Mononuclear cell (primary cell): Measurements from ENCODE around the gene GZMA. TPM values are rescaled to one million over a fixed set of nuclear protein-coding genes. Genes with fewer than 3 reads are reported as not detected.
A peak's percentile ranks its signal among the peaks of the same experiment; 100 is the strongest.
"Not testable (repeated sequence)": the region's sequence is repeated elsewhere in the genome, so short reads cannot be mapped to it uniquely, and the experiment has no call there.

ENCODE experiments used
- H3K27me3 ChIP-seq: 2 replicates; pipeline ENCODE4 v1.6.0; 2011; ENCODE audit warnings: low read length, control low read depth; ENCODE audit not compliant: insufficient read depth
- H3K4me1 ChIP-seq: 2 replicates; pipeline ENCODE4 v1.5.1; 2011; ENCODE audit warnings: mild to moderate bottlenecking, low read length, control low read depth; ENCODE audit not compliant: insufficient read depth
- H3K4me3 ChIP-seq: 2 replicates; pipeline ENCODE4 v1.5.1; 2011; ENCODE audit warnings: mild to moderate bottlenecking, low read length, moderate library complexity
- H3K9me3 ChIP-seq: 2 replicates; pipeline ENCODE4 v1.5.1; 2011; ENCODE audit warnings: low read depth, mild to moderate bottlenecking, control low read depth, low read length
- total RNA-seq: library from RNA; depleted of rRNA; stranded (reverse); fragments of >200 nt; gene quantifications from one replicate; pipeline ENCODE4 v1.2.3, GENCODE V29; 2012

GZMA gene
- total RNA-seq, 1 donor, result 34.8 TPM

DNA sequence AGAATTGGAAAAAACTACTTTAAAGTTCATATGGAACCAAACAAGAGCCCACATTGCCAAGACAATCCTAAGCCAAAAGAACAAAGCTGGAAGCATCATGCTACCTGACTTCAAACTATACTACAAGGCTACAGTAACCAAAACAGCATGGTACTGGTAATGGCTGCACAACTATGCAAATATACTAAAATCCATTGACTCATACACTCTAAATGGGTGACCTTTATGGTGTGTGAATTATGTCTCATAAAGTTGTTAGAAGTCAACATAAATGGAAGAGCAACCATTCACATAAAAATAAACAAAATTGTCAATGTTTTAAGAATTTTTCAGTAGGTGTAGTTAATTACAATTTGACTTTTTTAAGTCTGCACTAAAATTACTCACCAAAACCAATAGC is 1.3 kb upstream of the GZMA start:
- not testable (repeated sequence) for H3K9me3 ChIP-seq, H3K27me3 ChIP-seq, H3K4me3 ChIP-seq
- peaks cover 41% of the 10 kb centered on the region for H3K4me1 ChIP-seq

- Histone ChIP-seq H3K27me3 (no peaks in the 10 kb centered on the region), H3K4me1 (peaks cover 35% of the 10 kb centered on the region), H3K9me3 (no peaks in the 10 kb centered on the region), H3K4me3 (peak overlapping the region; percentile 35)
Measured at GRCh38 chr5:55101556-55102276, 730 bp upstream of the GZMA start.

DNA sequence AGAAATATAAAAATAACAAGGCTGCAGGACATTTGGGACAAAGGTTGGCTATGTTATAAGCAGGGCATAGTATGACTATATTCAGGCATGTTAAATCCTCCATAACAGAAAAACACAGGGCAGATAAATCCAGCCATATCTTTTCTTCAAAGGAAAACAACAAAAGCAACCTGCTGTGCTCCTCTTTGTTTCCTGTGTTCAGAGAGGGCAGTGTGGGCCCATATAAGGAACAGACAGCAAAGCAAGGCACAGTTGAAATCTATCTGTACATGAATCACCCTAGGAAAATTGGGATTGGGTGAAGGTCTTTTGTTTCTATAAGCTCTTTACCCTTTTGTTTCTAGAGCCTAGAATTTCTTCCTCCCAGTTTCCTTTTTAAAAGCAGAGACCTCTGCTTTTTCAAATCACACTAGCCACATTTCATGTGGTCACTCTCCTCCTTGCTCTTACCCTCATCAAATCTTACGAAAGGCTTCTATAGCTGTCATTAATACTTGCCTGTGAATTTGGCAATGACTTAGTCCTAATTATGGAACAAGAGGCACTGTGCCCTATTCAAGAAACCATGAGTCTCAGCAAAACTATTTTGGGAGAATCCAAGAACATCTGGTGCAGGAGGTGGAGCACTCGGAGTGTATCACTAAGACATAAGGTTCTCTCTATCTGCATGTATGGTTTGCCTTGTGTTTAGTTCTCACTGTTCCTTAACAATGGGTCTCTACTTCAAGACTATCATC is 1.8 kb downstream of the GZMA start:
- H3K4me1 ChIP-seq, result peaks cover 26% of the 10 kb centered on the region
- H3K27me3 ChIP-seq, result no peaks in the 10 kb centered on the region
- H3K9me3 ChIP-seq, result no peaks in the 10 kb centered on the region
- H3K4me3 ChIP-seq, result peak overlapping the region; percentile 35

DNA sequence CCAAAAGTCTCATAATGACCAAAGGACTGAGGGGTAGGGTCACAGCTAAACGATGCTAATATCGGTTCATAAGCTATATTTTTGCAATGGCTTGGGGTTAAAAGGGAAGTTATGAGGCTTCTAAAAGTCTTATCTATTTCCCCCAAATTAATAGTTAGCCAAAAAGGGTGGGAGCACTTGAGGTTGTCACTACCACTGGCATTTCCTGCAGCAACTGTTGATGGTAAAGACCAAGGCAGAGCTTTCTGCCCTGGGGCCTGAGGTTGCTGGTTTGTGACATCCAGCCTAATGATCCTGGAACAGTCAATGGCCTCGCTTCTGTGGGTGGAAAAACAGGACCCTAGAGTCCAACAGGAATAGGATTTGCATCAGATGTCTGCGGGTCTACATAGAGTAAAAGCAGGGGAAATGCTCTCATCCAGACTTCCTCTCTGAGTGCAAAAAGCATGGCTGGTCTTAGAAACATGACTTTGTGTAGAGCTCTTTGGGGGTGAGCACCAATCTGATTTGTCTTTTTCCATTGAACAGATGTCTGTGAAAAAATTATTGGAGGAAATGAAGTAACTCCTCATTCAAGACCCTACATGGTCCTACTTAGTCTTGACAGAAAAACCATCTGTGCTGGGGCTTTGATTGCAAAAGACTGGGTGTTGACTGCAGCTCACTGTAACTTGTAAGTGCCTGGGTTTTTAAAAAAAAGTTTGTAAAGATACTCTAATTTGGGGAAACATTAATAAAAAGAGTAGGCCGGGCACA is 2.7 kb downstream of the GZMA start:
- Histone ChIP-seq H3K9me3 (no peaks in the 10 kb centered on the region), H3K4me3 (peak overlapping the region; percentile 35), H3K27me3 (no peaks in the 10 kb centered on the region), H3K4me1 (peaks cover 26% of the 10 kb centered on the region)

DNA sequence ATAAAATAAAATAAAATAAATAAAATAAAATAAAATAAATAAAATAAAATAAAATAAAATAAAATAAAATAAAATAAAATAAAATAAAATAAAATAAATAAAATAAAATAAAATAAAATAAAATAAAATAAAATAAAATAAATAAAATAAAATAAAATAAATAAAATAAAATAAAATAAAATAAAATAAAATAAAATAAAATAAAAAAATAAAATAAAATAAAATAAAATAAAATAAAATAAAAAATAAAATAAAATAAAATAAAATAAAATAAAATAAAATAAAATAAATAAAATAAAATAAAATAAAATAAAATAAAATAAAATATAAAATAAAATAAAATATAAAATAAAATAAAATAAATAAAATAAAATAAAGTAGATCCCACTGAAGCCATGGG is 3.5 kb downstream of the GZMA start:
- H3K4me3 ChIP-seq, H3K9me3 ChIP-seq, H3K27me3 ChIP-seq: not testable (repeated sequence)
- H3K4me1 ChIP-seq, result peaks cover 26% of the 10 kb centered on the region

GRCh38 chr5:55108661-55109060 is 6.2 kb downstream of the GZMA start:
- Histone ChIP-seq H3K27me3 (no peaks in the 10 kb centered on the region), H3K4me1 (peaks cover 12% of the 10 kb centered on the region), H3K4me3 (no peak overlapping the region), H3K9me3 (no peaks in the 10 kb centered on the region)

GRCh38 chr5:55110217-55110616 is 7.8 kb downstream of the GZMA start:
- Histone ChIP-seq H3K27me3 (no peaks in the 10 kb centered on the region), H3K9me3 (no peaks in the 10 kb centered on the region), H3K4me1 (peaks cover 2% of the 10 kb centered on the region), H3K4me3 (no peak overlapping the region)

DNA sequence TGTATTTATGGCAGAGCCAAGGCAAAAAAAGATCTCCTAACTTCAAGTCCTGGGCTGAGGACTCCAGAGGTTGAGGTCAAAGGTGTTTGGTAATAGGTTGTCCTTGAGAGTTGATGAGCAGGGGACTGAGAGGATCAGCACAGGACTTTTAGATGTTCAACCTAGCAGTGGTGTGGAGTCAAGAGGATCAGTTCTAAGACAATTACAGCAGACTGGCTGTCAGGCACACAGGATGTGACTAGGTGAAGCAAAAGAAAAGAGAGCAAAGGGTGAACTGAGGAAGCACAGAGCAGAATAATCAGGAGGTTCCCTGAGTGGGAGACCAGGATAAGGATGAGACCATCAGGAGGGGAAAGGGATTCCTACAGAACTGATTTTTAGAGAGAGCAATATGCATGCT is 10.9 kb downstream of the GZMA start:
- H3K27me3 ChIP-seq, result no peaks in the 10 kb centered on the region
- H3K4me3 ChIP-seq, result no peak overlapping the region
- H3K9me3 ChIP-seq, result no peaks in the 10 kb centered on the region
- no peaks in the 10 kb centered on the region for H3K4me1 ChIP-seq

- no peaks in the 10 kb centered on the region for H3K27me3 ChIP-seq
- no peaks in the 10 kb centered on the region for H3K9me3 ChIP-seq
- no peak overlapping the region for H3K4me3 ChIP-seq
Measured at GRCh38 chr5:55114061-55114460, 11.6 kb downstream of the GZMA start.

GRCh38 chr5:55123365-55123764 is 20.9 kb downstream of the GZMA start:
- Histone ChIP-seq H3K4me3 (no peak overlapping the region), H3K4me1 (no peaks in the 10 kb centered on the region), H3K27me3 (no peaks in the 10 kb centered on the region), H3K9me3 (no peaks in the 10 kb centered on the region)

More at GRCh38 chr5:55114061-55114460, 11.6 kb downstream of the GZMA start:
- no peaks in the 10 kb centered on the region for H3K4me1 ChIP-seq

DNA sequence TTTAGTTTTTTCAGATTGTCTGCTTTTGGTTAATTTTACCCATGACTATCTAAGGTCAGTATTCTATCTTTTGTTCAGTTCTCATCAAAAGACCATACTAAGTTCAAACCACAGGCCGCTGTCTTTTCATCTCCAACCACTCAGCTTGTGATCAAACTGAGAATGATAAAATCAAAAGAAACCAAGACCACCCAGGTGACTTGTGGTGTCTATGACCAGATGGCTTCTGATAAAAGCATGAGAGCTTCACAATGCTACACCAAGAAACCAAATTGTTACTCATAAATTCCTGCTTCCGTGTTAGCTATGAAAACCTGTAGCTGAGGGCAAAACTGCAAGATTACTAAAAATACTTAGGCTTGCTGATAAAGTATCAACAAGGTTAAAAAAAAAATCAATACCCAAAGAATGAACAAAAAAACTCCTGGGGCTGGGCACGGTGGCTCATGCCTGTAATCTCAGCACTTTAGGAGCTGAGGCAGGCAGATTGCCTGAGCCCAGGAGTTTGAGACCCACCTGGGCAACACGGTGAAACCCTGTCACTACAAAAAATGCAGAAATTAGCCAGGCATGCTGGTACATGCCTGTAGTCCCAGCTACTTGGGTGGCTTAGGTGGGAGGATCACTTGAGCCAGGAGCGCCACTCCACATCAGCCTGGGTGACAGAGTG is 31.7 kb downstream of the GZMA start:
- H3K4me3 ChIP-seq, result no peak overlapping the region
- H3K9me3 ChIP-seq, result no peaks in the 10 kb centered on the region
- H3K27me3 ChIP-seq, result no peaks in the 10 kb centered on the region
- H3K4me1 ChIP-seq, result peaks cover 5% of the 10 kb centered on the region

GRCh38 chr5:55136521-55136920 is 34.1 kb downstream of the GZMA start:
- Histone ChIP-seq H3K9me3 (no peaks in the 10 kb centered on the region), H3K4me1 (peaks cover 5% of the 10 kb centered on the region), H3K27me3 (no peaks in the 10 kb centered on the region), H3K4me3 (no peak overlapping the region)

- H3K4me1 ChIP-seq, result no peaks in the 10 kb centered on the region
- H3K27me3 ChIP-seq, result no peaks in the 10 kb centered on the region
- H3K4me3 ChIP-seq, result no peak overlapping the region
- H3K9me3 ChIP-seq, result no peaks in the 10 kb centered on the region
Measured at GRCh38 chr5:55140908-55141665, 38.6 kb downstream of the GZMA start.

DNA sequence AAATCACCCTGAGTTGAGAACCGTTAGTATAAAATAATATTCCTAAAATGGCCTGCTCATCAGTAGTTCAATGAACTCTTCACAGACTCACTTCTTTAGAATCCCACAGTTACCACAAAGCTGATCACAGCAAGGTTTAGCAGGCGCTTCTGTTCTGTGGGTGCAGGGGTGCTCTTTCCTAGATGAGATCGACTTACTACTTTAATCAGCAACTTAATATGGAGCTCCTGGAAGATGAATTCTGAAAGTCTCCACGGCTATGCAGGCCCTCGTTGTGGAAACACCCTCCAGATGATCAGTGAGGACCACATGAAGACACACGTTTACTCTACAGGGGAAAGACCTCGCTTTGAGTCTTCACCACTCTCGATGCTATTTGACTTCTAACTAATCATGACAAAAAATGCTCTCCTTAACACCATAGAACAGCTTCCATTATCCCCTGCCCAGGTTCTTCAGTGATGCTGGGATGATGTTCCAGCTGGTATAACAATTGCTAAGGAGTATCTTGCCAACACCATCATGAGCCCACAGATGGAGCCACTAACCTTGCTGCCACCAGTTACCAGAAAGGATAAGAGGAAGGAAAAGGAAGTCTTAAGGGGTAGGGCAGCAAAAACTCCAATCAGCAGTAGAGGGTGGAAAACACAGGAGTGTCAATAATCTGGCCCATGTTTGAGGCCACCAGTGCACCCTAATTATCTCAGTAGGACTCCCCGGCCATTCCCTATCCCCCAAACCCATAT is 39.7 kb downstream of the GZMA start:
- Histone ChIP-seq H3K27me3 (no peaks in the 10 kb centered on the region), H3K4me3 (no peak overlapping the region), H3K9me3 (no peaks in the 10 kb centered on the region), H3K4me1 (no peaks in the 10 kb centered on the region)
